Lower leg skin (tissue), 3 donors: ENCODE measurements around the gene ZNF74.

ENCODE experiments used
- CTCF ChIP-seq, 3 donors: fragments of 450-650 bp; IDR thresholded peaks; one replicate each; pipeline ENCODE4 v1.5.1; 2016; ENCODE audit warnings: antibody characterized with exemption in 3 of 3, mild to moderate bottlenecking in 3 of 3, moderate library complexity in 2 of 3
- POLR2A ChIP-seq, 2 donors: fragments of 450-650 bp; IDR thresholded peaks; one replicate each; pipeline ENCODE4 v1.6.1; 2016 to 2017; ENCODE audit warnings: antibody characterized with exemption in 2 of 2, mild to moderate bottlenecking in 1 of 2, moderate library complexity in 1 of 2

GRCh38 chr22:20438678-20439492 is 44.9 kb downstream of the ZNF74 start:
- TF ChIP-seq CTCF (IDR thresholded peaks at IDR 0.05) (no peak), POLR2A (IDR thresholded peaks at IDR 0.05) (no peak)
